OCI-LY7 (cell line): Measurements from ENCODE around the gene ABCB9. TPM values are rescaled to one million over a fixed set of nuclear protein-coding genes. Genes with fewer than 3 reads are reported as not detected.

Experiments
- BruUV-seq: library from RNA; stranded (reverse); fragments of 400-500 nt; replicated peaks from 2 replicates; lab custom pipeline; 2021; lab: Mats Ljungman, UMichigan
- CTCF ChIA-PET: fragments of 300-600 bp; sonication (Branson Sonifier 250); formaldehyde crosslinking; loops from one replicate; lab custom pipeline; 2022; ENCODE audit warnings: antibody characterized with exemption; ENCODE audit not compliant: unreplicated experiment; lab: Charles Lee
- POLR2A ChIA-PET: fragments of 300-600 bp; sonication (Branson Sonifier 250); formaldehyde crosslinking; loops from one replicate; lab custom pipeline; 2022; ENCODE audit warnings: antibody characterized with exemption; lab: Charles Lee
- DNase-seq: peaks from one replicate; pipeline ENCODE4 v3.0.0-alpha.2; 2015; ENCODE audit warnings: low spot score
- H2AFZ ChIP-seq: fragments of 200-600 bp; sonication (generic), shearing (Covaris generic); 2 replicates; pipeline ENCODE4 v1.6.1; 2014; ENCODE audit warnings: mild to moderate bottlenecking, antibody characterized with exemption, low read length, moderate library complexity
- H3K27ac ChIP-seq: fragments of 200-600 bp; sonication (generic); 2 replicates; pipeline ENCODE4 v1.5.1; 2014; ENCODE audit warnings: mixed run types, low read depth, mild to moderate bottlenecking, moderate library complexity, low read length, inconsistent platforms; ENCODE audit not compliant: poor library complexity, severe bottlenecking
- H3K36me3 ChIP-seq: fragments of 200-600 bp; sonication (generic); 2 replicates; pipeline ENCODE4 v1.6.1; 2014; ENCODE audit warnings: mild to moderate bottlenecking, antibody characterized with exemption, low read length, moderate library complexity, mixed read lengths; ENCODE audit not compliant: insufficient read depth
- H3K4me1 ChIP-seq: fragments of 200-600 bp; sonication (generic); 2 replicates; pipeline ENCODE4 v1.5.1; 2014; ENCODE audit warnings: mild to moderate bottlenecking, low read length; ENCODE audit not compliant: insufficient read depth, poor library complexity, severe bottlenecking
- H3K4me2 ChIP-seq: fragments of 200-600 bp; sonication (generic); 2 replicates; pipeline ENCODE4 v1.6.1; 2014; ENCODE audit warnings: mild to moderate bottlenecking, low read length
- H3K4me3 ChIP-seq: fragments of 200-600 bp; sonication (generic); 2 replicates; pipeline ENCODE4 v1.5.1; 2014; ENCODE audit warnings: mild to moderate bottlenecking, low read depth, low read length; ENCODE audit not compliant: poor library complexity, severe bottlenecking
- H3K79me2 ChIP-seq: fragments of 200-600 bp; sonication (generic); 2 replicates; pipeline ENCODE4 v1.6.1; 2016; ENCODE audit warnings: low read depth, mild to moderate bottlenecking, low read length, moderate library complexity, mixed read lengths; ENCODE audit not compliant: insufficient read depth
- H3K9me2 ChIP-seq: fragments of 200-600 bp; sonication (generic); 2 replicates; pipeline ENCODE4 v1.6.1; 2016; ENCODE audit warnings: mild to moderate bottlenecking, low read length, mixed read lengths; ENCODE audit not compliant: insufficient read depth
- H3K9me3 ChIP-seq: fragments of 200-600 bp; sonication (generic); 2 replicates; pipeline ENCODE4 v1.6.1; 2014; ENCODE audit warnings: mild to moderate bottlenecking, mixed run types, low read length, mixed read lengths
- H4K20me1 ChIP-seq: fragments of 200-600 bp; sonication (generic); 2 replicates; pipeline ENCODE4 v1.6.1; 2014; ENCODE audit warnings: mild to moderate bottlenecking, antibody characterized with exemption, low read length, moderate library complexity, mixed read lengths; ENCODE audit not compliant: insufficient read depth
- EZH2phosphoT487 ChIP-seq: fragments of 200-600 bp; sonication (generic); IDR thresholded peaks from 2 replicates; pipeline ENCODE4 v1.6.1; 2018; ENCODE audit warnings: low read depth, borderline replicate concordance, mild to moderate bottlenecking, mixed run types, antibody characterized with exemption, low read length, moderate library complexity, mixed read lengths
- intact Hi-C: fragments of 100-400 bp; cut with micrococcal nuclease; formaldehyde crosslinking; loops from one replicate; pipeline ENCODE4 v1.10.0; 2022; ENCODE audit not compliant: unreplicated experiment
- total RNA-seq, 2 experiments: library from RNA; depleted of rRNA in 1 of 2; stranded (reverse); fragments of >200 nt in 1 of 2; shearing (Covaris generic) in 1 of 2; gene quantifications; 2 replicates each; pipeline ENCODE4 v1.2.3, GENCODE V29; 2014 to 2022
- TF ChIP-seq, protein P1 (sequence below): fragments of 200-600 bp; sonication (generic); conservative IDR thresholded peaks from 2 replicates; pipeline ENCODE4 v1.5.1; 2014; ENCODE audit warnings: mild to moderate bottlenecking, antibody characterized with exemption, low read length, moderate library complexity, mixed read lengths

Gene ABCB9
- total RNA-seq, 2 experiments from 2014 or later: 4.0 to 7.9 TPM

DNA sequence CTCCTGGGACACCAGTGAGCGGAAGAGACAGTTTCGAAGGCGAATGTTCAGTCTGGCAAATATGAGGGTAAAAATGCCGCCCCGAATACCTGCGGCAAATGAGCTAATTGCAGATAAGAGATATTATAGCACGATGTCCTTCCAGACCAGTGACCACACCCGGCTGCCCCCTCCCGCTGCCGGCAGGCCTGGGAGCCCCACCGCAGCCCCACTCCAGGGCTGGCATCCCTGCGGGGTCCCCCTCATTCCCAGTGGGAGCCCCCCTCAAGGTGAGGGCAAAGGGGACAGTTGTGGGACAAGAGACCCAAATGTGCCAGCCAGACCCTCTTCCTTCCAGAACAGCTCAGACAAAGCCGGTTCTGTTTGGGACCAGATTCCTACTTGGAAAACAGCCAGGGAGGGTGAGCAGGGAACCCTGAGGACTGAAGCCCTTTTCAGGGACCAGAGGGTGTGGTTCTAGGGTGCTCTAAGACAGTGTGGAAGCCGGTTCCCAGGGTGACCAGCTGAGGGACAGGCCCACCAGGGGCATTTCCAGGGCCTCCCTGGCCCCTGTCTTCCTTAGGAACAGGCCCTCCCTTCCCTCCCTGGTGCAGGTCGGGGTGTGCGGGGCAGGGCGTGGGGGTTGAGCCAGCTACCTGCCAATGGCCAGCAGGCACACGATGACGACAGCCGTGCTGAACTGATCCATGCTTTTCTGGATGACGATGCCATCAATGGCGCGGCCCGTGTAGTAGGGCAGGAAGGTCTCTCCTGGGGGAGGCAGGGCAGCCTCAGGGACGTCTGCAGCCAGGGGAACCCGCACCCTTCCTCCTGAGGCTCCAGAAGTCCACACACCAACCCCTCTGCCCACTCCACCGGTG is 16.2 kb downstream of the ABCB9 start:
- H3K4me3 ChIP-seq: no peak overlapping the region
- no peak for DNase-seq
- ChIA-PET POLR2A (interaction anchor here (0.9 kb wide), 1 partner anchor 25 kb away, joined by 3 read pairs; the partner anchor contains the start of gene OGFOD2), CTCF (no interaction called here)
- no peaks in the 10 kb centered on the region for H3K79me2 ChIP-seq
- intact Hi-C loops: loop anchor here (5.0 kb wide), 1 partner anchor 173 kb away; no protein-coding TSS in a partner anchor
- no peaks in the 10 kb centered on the region for H3K9me3 ChIP-seq
- TF ChIP-seq, protein P1, sequence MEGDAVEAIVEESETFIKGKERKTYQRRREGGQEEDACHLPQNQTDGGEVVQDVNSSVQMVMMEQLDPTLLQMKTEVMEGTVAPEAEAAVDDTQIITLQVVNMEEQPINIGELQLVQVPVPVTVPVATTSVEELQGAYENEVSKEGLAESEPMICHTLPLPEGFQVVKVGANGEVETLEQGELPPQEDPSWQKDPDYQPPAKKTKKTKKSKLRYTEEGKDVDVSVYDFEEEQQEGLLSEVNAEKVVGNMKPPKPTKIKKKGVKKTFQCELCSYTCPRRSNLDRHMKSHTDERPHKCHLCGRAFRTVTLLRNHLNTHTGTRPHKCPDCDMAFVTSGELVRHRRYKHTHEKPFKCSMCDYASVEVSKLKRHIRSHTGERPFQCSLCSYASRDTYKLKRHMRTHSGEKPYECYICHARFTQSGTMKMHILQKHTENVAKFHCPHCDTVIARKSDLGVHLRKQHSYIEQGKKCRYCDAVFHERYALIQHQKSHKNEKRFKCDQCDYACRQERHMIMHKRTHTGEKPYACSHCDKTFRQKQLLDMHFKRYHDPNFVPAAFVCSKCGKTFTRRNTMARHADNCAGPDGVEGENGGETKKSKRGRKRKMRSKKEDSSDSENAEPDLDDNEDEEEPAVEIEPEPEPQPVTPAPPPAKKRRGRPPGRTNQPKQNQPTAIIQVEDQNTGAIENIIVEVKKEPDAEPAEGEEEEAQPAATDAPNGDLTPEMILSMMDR: no peak
- no peak for TF ChIP-seq EZH2phosphoT487
- H3K9me2 ChIP-seq: no peaks in the 10 kb centered on the region
- H3K27ac ChIP-seq: no peak overlapping the region
- BruUV-seq: no TSS peak
- no peaks in the 10 kb centered on the region for H3K36me3 ChIP-seq
- H4K20me1 ChIP-seq: no peaks in the 10 kb centered on the region
- H3K4me2 ChIP-seq: no peak overlapping the region
- H3K4me1 ChIP-seq: peaks cover 3% of the 10 kb centered on the region
- no peak overlapping the region for H2AFZ ChIP-seq

- DNase-seq: no peak
- TF ChIP-seq, protein P1: no peak
- TF ChIP-seq EZH2phosphoT487: no peak
- ChIA-PET CTCF (no interaction called here), POLR2A (interaction anchor here (0.9 kb wide), 1 partner anchor 26 kb away, joined by 3 read pairs; the partner anchor contains the start of gene OGFOD2)
- H3K27ac ChIP-seq: no peak overlapping the region
- H3K4me1 ChIP-seq: peaks cover 3% of the 10 kb centered on the region
- no peak overlapping the region for H3K4me3 ChIP-seq
- H3K9me3 ChIP-seq: no peaks in the 10 kb centered on the region
- intact Hi-C loops: no loop called here
- BruUV-seq: no TSS peak
- H3K9me2 ChIP-seq: no peaks in the 10 kb centered on the region
- no peak overlapping the region for H3K4me2 ChIP-seq
- H2AFZ ChIP-seq: no peak overlapping the region
- no peaks in the 10 kb centered on the region for H3K36me3 ChIP-seq
- no peaks in the 10 kb centered on the region for H3K79me2 ChIP-seq
- H4K20me1 ChIP-seq: no peaks in the 10 kb centered on the region
Observed at GRCh38 chr12:122949405-122949804, 16.9 kb downstream of the ABCB9 start.

- ChIA-PET CTCF (no interaction called here), POLR2A (no interaction called here)
- no TSS peak for BruUV-seq
- Histone ChIP-seq H3K4me2 (no peak overlapping the region), H3K36me3 (no peaks in the 10 kb centered on the region), H3K4me1 (peaks cover 3% of the 10 kb centered on the region), H3K9me3 (no peaks in the 10 kb centered on the region), H3K4me3 (no peak overlapping the region), H2AFZ (no peak overlapping the region), H3K79me2 (no peaks in the 10 kb centered on the region), H3K27ac (no peak overlapping the region), H4K20me1 (no peaks in the 10 kb centered on the region), H3K9me2 (no peaks in the 10 kb centered on the region)
- intact Hi-C loops: no loop called here
- no peak for TF ChIP-seq EZH2phosphoT487
- TF ChIP-seq, protein P1: no peak
- DNase-seq: no peak
Observed at GRCh38 chr12:122948605-122949004, 17.7 kb downstream of the ABCB9 start.
